HEK293 (cell line): ENCODE data around the gene CYTH4.

Experiments used
- CTCF ChIA-PET: fragments of 350-600 bp; formaldehyde crosslinking; extraction: SDS; loops from one replicate; lab custom pipeline; 2021; ENCODE audit warnings: antibody characterized with exemption; lab: Yijun Ruan, JAX
- POLR2A ChIA-PET: fragments of 300-600 bp; formaldehyde crosslinking; extraction: SDS; loops from one replicate; lab custom pipeline; 2020; ENCODE audit warnings: antibody characterized with exemption, inconsistent platforms; lab: Yijun Ruan, JAX
- H3K27ac ChIP-seq: fragments of 200-500 bp; sonication (Bioruptor generic); 2 replicates; pipeline ENCODE4 v1.5.1; 2014; ENCODE audit warnings: low read depth, low read length, control low read depth, inconsistent platforms; ENCODE audit errors: extremely low read depth
- H3K36me3 ChIP-seq, 2 experiments: fragments of 200-500 bp in 1 of 2; sonication (Bioruptor generic) in 1 of 2; 1 replicate in 1 of 2; 2 replicates in 1 of 2; pipeline ENCODE4 v1.5.1; 2014 to 2017; ENCODE audit warnings: inconsistent platforms in 2 of 2, low read length in 2 of 2; ENCODE audit not compliant: control insufficient read depth in 2 of 2, insufficient read depth in 1 of 2
- H3K4me1 ChIP-seq: fragments of 200-500 bp; sonication (Bioruptor generic); 2 replicates; pipeline ENCODE4 v1.5.1; 2014; ENCODE audit warnings: mild to moderate bottlenecking, low read length, inconsistent platforms; ENCODE audit not compliant: control insufficient read depth, insufficient read depth
- H3K4me3 ChIP-seq: 2 replicates; pipeline ENCODE4 v1.5.1; 2011; ENCODE audit warnings: low read depth, mild to moderate bottlenecking, control low read depth, low read length, moderate library complexity
- H3K9me3 ChIP-seq: fragments of 200-500 bp; sonication (Bioruptor generic); 2 replicates; pipeline ENCODE4 v1.5.1; 2014; ENCODE audit warnings: low read depth, low read length, inconsistent platforms; ENCODE audit not compliant: control insufficient read depth, insufficient read depth
- ATF2 ChIP-seq: fragments of 450-650 bp; formaldehyde crosslinking; IDR thresholded peaks from 2 replicates; pipeline ENCODE4 v1.5.1; 2016; ENCODE audit warnings: missing biosample characterization, missing genetic modification characterization, low read depth
- HOXA7 ChIP-seq: sonication (generic); formaldehyde crosslinking; IDR thresholded peaks from 2 replicates; pipeline ENCODE4 v1.8.1; 2022; ENCODE audit warnings: missing genetic modification reagents, borderline replicate concordance
- KLF9 ChIP-seq: fragments of 450-650 bp; formaldehyde crosslinking; IDR thresholded peaks from 2 replicates; pipeline ENCODE4 v1.5.1; 2016; ENCODE audit warnings: missing biosample characterization, missing genetic modification characterization, low read depth
- MYNN ChIP-seq: fragments of 450-650 bp; formaldehyde crosslinking; IDR thresholded peaks from 2 replicates; pipeline ENCODE4 v1.5.1; 2016; ENCODE audit warnings: missing biosample characterization, missing genetic modification characterization, borderline replicate concordance
- PRDM2 ChIP-seq: fragments of 450-650 bp; formaldehyde crosslinking; IDR thresholded peaks from 2 replicates; pipeline ENCODE4 v1.5.1; 2016; ENCODE audit warnings: missing biosample characterization, missing genetic modification characterization, borderline replicate concordance
- ZBTB44 ChIP-seq: fragments of 450-650 bp; IDR thresholded peaks from 2 replicates; pipeline ENCODE4 v1.5.1; 2018; ENCODE audit warnings: missing biosample characterization, mild to moderate bottlenecking, missing genetic modification characterization
- ZBTB6 ChIP-seq: fragments of 450-650 bp; formaldehyde crosslinking; IDR thresholded peaks from 2 replicates; pipeline ENCODE4 v1.5.1; 2017; ENCODE audit warnings: missing biosample characterization, missing genetic modification characterization
- ZNF10 ChIP-seq: fragments of 450-650 bp; formaldehyde crosslinking; IDR thresholded peaks from 2 replicates; pipeline ENCODE4 v1.5.1; 2017; ENCODE audit warnings: missing biosample characterization, missing genetic modification characterization
- ZNF146 ChIP-seq: fragments of 450-650 bp; formaldehyde crosslinking; IDR thresholded peaks from 2 replicates; pipeline ENCODE4 v1.5.1; 2016; ENCODE audit warnings: missing biosample characterization, missing genetic modification characterization
- ZNF148 ChIP-seq: fragments of 450-650 bp; formaldehyde crosslinking; IDR thresholded peaks from 2 replicates; pipeline ENCODE4 v1.5.0; 2017; ENCODE audit warnings: missing biosample characterization, missing genetic modification characterization, borderline replicate concordance
- ZNF16 ChIP-seq: fragments of 450-650 bp; formaldehyde crosslinking; IDR thresholded peaks from 2 replicates; pipeline ENCODE4 v1.5.1; 2016; ENCODE audit warnings: low read depth, missing biosample characterization, missing genetic modification characterization
- ZNF529 ChIP-seq: fragments of 450-650 bp; formaldehyde crosslinking; IDR thresholded peaks from 2 replicates; pipeline ENCODE4 v1.5.1; 2017; ENCODE audit warnings: missing genetic modification characterization, missing biosample characterization; ENCODE audit not compliant: insufficient replicate concordance
- ZNF548 ChIP-seq: fragments of 450-650 bp; formaldehyde crosslinking; IDR thresholded peaks from 2 replicates; pipeline ENCODE4 v1.5.1; 2016; ENCODE audit warnings: missing biosample characterization, missing genetic modification characterization
- ZNF571 ChIP-seq: fragments of 450-650 bp; formaldehyde crosslinking; IDR thresholded peaks from 2 replicates; pipeline ENCODE4 v1.5.0; 2017; ENCODE audit warnings: missing biosample characterization, missing genetic modification characterization
- ZNF621 ChIP-seq: fragments of 450-650 bp; formaldehyde crosslinking; IDR thresholded peaks from 2 replicates; pipeline ENCODE4 v1.5.1; 2017; ENCODE audit warnings: missing biosample characterization, missing genetic modification characterization
- ZNF624 ChIP-seq: fragments of 450-650 bp; formaldehyde crosslinking; IDR thresholded peaks from 2 replicates; pipeline ENCODE4 v1.5.1; 2017; ENCODE audit warnings: missing biosample characterization, missing genetic modification characterization
- ZNF629 ChIP-seq: fragments of 450-650 bp; formaldehyde crosslinking; IDR thresholded peaks from 2 replicates; pipeline ENCODE4 v1.5.1; 2017; ENCODE audit warnings: missing biosample characterization, missing genetic modification characterization
- ZNF768 ChIP-seq: fragments of 450-650 bp; formaldehyde crosslinking; IDR thresholded peaks from 2 replicates; pipeline ENCODE4 v1.5.1; 2018; ENCODE audit warnings: missing biosample characterization, mild to moderate bottlenecking, missing genetic modification characterization
- ZSCAN5A ChIP-seq: fragments of 450-650 bp; formaldehyde crosslinking; IDR thresholded peaks from 2 replicates; pipeline ENCODE4 v1.5.1; 2016; ENCODE audit warnings: missing biosample characterization, missing genetic modification characterization
- ZXDB ChIP-seq: fragments of 450-650 bp; formaldehyde crosslinking; IDR thresholded peaks from 2 replicates; pipeline ENCODE4 v1.5.1; 2016; ENCODE audit warnings: missing biosample characterization, missing genetic modification characterization

CYTH4 gene

DNA sequence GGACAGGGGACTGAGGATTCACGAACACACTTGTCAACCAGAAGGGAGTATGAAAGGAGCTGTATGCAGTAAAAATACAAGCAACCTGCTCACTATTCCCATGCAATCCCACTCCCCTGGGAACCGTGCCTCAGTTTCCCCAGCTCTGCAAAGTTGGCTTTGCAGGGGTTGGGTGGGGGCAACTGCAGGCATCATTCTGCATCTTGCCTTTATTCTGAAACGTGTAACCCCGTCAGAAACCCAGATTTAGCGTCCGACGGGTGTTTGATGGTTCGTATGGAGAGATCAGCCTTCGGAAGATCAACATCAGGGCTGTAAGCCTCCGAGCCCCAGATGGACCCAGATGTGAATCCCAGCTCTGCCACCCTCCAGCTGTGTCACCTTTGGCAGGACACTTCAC is 3.6 kb downstream of the CYTH4 start (continued):
- TF ChIP-seq PRDM2 = no peak

- Histone ChIP-seq H3K4me1 (no peaks in the 10 kb centered on the region), H3K9me3 (no peaks in the 10 kb centered on the region), H3K36me3 (no peaks in the 10 kb centered on the region), H3K27ac (no peak overlapping the region), H3K4me3 (no peak overlapping the region)
- CTCF ChIA-PET = interaction anchor here (1.1 kb wide), 1 partner anchor 142 kb away, joined by 3 read pairs; no protein-coding TSS in a partner anchor
- no peak for TF ChIP-seq ZNF548
- no peak for TF ChIP-seq ZNF629 (tag by site-specific recombination)
- no peak for TF ChIP-seq ZBTB44
- no peak for TF ChIP-seq ZNF10 (tag by site-specific recombination)
- TF ChIP-seq ZXDB (tag by site-specific recombination) = no peak
- no peak for TF ChIP-seq ZNF624 (tag by site-specific recombination)
- no peak for TF ChIP-seq ZBTB6
- TF ChIP-seq ZNF148 = no peak
- no peak for TF ChIP-seq ZNF529 (tag by site-specific recombination)
- no peak for TF ChIP-seq ZNF16 (tag by site-specific recombination)
- no peak for TF ChIP-seq MYNN
- no peak for TF ChIP-seq ZNF621 (tag by site-specific recombination)
- POLR2A ChIA-PET = no interaction called here
Observed at GRCh38 chr22:37287550-37287951, 5.2 kb downstream of the CYTH4 start.

- H3K36me3 ChIP-seq = no peaks in the 10 kb centered on the region
- no peak overlapping the region for H3K4me3 ChIP-seq
- H3K9me3 ChIP-seq = no peaks in the 10 kb centered on the region
- no peaks in the 10 kb centered on the region for H3K4me1 ChIP-seq
- TF ChIP-seq ZNF571 (tag by site-specific recombination) (no peak), ZNF768 (tag by site-specific recombination) (no peak), ZSCAN5A (no peak), ATF2 (no peak), ZNF146 (tag by site-specific recombination) (no peak), KLF9 (tag by site-specific recombination) (no peak), HOXA7 (no peak)
- CTCF ChIA-PET = interaction anchor here (1.1 kb wide), 1 partner anchor 141 kb away, joined by 3 read pairs; no protein-coding TSS in a partner anchor
- H3K27ac ChIP-seq = no peak overlapping the region
- POLR2A ChIA-PET = no interaction called here
Observed at GRCh38 chr22:37288521-37288920, 6.2 kb downstream of the CYTH4 start.
